Stromal cell of bone marrow (primary cell): ENCODE results near the gene AJAP1.

Experiments used
- DNase-seq: peaks from one replicate; pipeline ENCODE4 v3.0.0-alpha.2; 2012; ENCODE audit warnings: low read depth

The AJAP1 gene

GRCh38 chr1:4682607-4683220 lies 28.3 kb downstream of the AJAP1 start:
- DNase-seq, result no peak

GRCh38 chr1:4684136-4684535 lies 29.7 kb downstream of the AJAP1 start:
- no peak for DNase-seq

GRCh38 chr1:4684864-4685522 lies 30.6 kb downstream of the AJAP1 start:
- no peak for DNase-seq

GRCh38 chr1:4685523-4685865 lies 31.1 kb downstream of the AJAP1 start:
- no peak for DNase-seq

GRCh38 chr1:4687943-4688342 lies 33.5 kb downstream of the AJAP1 start:
- DNase-seq, result no peak

GRCh38 chr1:4689271-4689935 lies 35.0 kb downstream of the AJAP1 start:
- no peak for DNase-seq

GRCh38 chr1:4689941-4690635 lies 35.7 kb downstream of the AJAP1 start:
- DNase-seq, result no peak

- no peak for DNase-seq
These were observed 36.7 kb downstream of the AJAP1 start for GRCh38 chr1:4690951-4691675.

- no peak for DNase-seq
These were observed 37.5 kb downstream of the AJAP1 start for GRCh38 chr1:4691766-4692405.

- DNase-seq, result no peak
These were observed 38.0 kb downstream of the AJAP1 start for GRCh38 chr1:4692437-4692836.

GRCh38 chr1:4693331-4693730 lies 38.9 kb downstream of the AJAP1 start:
- no peak for DNase-seq

- DNase-seq, result no peak
These were observed 39.5 kb downstream of the AJAP1 start for GRCh38 chr1:4693891-4694290.

- no peak for DNase-seq
These were observed 40.1 kb downstream of the AJAP1 start for GRCh38 chr1:4694492-4694891.

GRCh38 chr1:4695241-4695640 lies 40.8 kb downstream of the AJAP1 start:
- no peak for DNase-seq

- no peak for DNase-seq
These were observed 41.8 kb downstream of the AJAP1 start for GRCh38 chr1:4696161-4696745.

- no peak for DNase-seq
These were observed 42.3 kb downstream of the AJAP1 start for GRCh38 chr1:4696753-4697152.

- DNase-seq, result no peak
These were observed 43.4 kb downstream of the AJAP1 start for GRCh38 chr1:4697801-4698200.

GRCh38 chr1:4698911-4699310 lies 44.5 kb downstream of the AJAP1 start:
- no peak for DNase-seq

GRCh38 chr1:4699376-4700301 lies 45.2 kb downstream of the AJAP1 start:
- no peak for DNase-seq

- no peak for DNase-seq
These were observed 46.4 kb downstream of the AJAP1 start for GRCh38 chr1:4700801-4701200.
